GM21825 (cell line): ENCODE results near the gene TRPM6.

ENCODE experiments used
- ATAC-seq: cut with Tn5 transposase; IDR thresholded peaks from one replicate; pipeline ENCODE4 v1.9.1; 2021; ENCODE audit warnings: mild to moderate bottlenecking, moderate library complexity; ENCODE audit not compliant: unreplicated experiment

TRPM6 gene

GRCh38 chr9:74773886-74774479 lies 113.7 kb downstream of the TRPM6 start:
- ATAC-seq, result no peak

- ATAC-seq, result no peak
Observed at GRCh38 chr9:74772121-74772520, 115.6 kb downstream of the TRPM6 start.

GRCh38 chr9:74771672-74772071 lies 116.0 kb downstream of the TRPM6 start:
- no peak for ATAC-seq

- ATAC-seq, result no peak
Observed at GRCh38 chr9:74771262-74771585, 116.5 kb downstream of the TRPM6 start.

GRCh38 chr9:74770508-74771261 lies 117.0 kb downstream of the TRPM6 start:
- ATAC-seq, result no peak

GRCh38 chr9:74765481-74765971 lies 122.2 kb downstream of the TRPM6 start:
- ATAC-seq, result no peak

GRCh38 chr9:74762950-74763349 lies 124.8 kb downstream of the TRPM6 start:
- ATAC-seq, result no peak

GRCh38 chr9:74760031-74760700 lies 127.6 kb downstream of the TRPM6 start:
- no peak for ATAC-seq

GRCh38 chr9:74755999-74756398 lies 131.7 kb downstream of the TRPM6 start:
- no peak for ATAC-seq

GRCh38 chr9:74755355-74755754 lies 132.4 kb downstream of the TRPM6 start:
- no peak for ATAC-seq

- ATAC-seq, result no peak
Observed at GRCh38 chr9:74753650-74754049, 134.1 kb downstream of the TRPM6 start.

GRCh38 chr9:74748966-74749365 lies 138.8 kb downstream of the TRPM6 start:
- ATAC-seq, result no peak

- ATAC-seq, result no peak
Observed at GRCh38 chr9:74742792-74743730, 144.7 kb downstream of the TRPM6 start.

- ATAC-seq, result no peak
Observed at GRCh38 chr9:74742191-74742790, 145.4 kb downstream of the TRPM6 start.

GRCh38 chr9:74736646-74737045 lies 151.1 kb downstream of the TRPM6 start:
- ATAC-seq, result no peak

GRCh38 chr9:74735761-74736160 lies 152.0 kb downstream of the TRPM6 start:
- no peak for ATAC-seq

- no peak for ATAC-seq
Observed at GRCh38 chr9:74729136-74729695, 158.5 kb downstream of the TRPM6 start.

GRCh38 chr9:74728176-74728575 lies 159.5 kb downstream of the TRPM6 start:
- no peak for ATAC-seq

GRCh38 chr9:74726581-74726980 lies 161.1 kb downstream of the TRPM6 start:
- no peak for ATAC-seq

- no peak for ATAC-seq
Observed at GRCh38 chr9:74724317-74724716, 163.4 kb downstream of the TRPM6 start.
